HCT116 (cell line): ENCODE results near the gene RNF141.

Experiments
- CTCF ChIP-seq, 3 experiments: fragments of 200-600 bp in 1 of 3; sonication (generic) in 1 of 3; IDR thresholded peaks in 2 of 3; conservative IDR thresholded peaks in 1 of 3; 2 replicates each; pipeline ENCODE4 v1.5.1; 2012 to 2017; ENCODE audit warnings: low read depth in 2 of 3, low read length in 2 of 3, antibody characterized with exemption in 1 of 3, borderline replicate concordance in 1 of 3, control low read depth in 1 of 3, mild to moderate bottlenecking in 1 of 3, mixed read lengths in 1 of 3, mixed run types in 1 of 3, moderate library complexity in 1 of 3; ENCODE audit not compliant: insufficient read depth in 1 of 3
- SIN3A ChIP-seq: IDR thresholded peaks from 2 replicates; pipeline ENCODE4 v1.6.1; 2012; ENCODE audit warnings: low read depth

- TF ChIP-seq CTCF (IDR thresholded peaks at IDR 0.05 in 2 of 3, conservative IDR thresholded peaks at IDR 0.05 in 1 of 3; ENCODE audit: borderline replicate concordance in 1 of 3, insufficient read depth in 1 of 3, low read depth in 2 of 3, low read length in 2 of 3) (no peak), SIN3A (no peak)
Observed at GRCh38 chr11:10567446-10567845, 26.5 kb upstream of the RNF141 start.
